Mucosa of descending colon (tissue), 3 donors: Measurements from ENCODE around the gene DSG3. TPM values are rescaled to one million over a fixed set of nuclear protein-coding genes. Genes with fewer than 3 reads are reported as not detected.
"Not testable (repeated sequence)": the region's sequence is repeated elsewhere in the genome, so short reads cannot be mapped to it uniquely, and the experiment has no call there.

Source experiments
- ATAC-seq: fragments of 200-7000 bp; cut with Tn5 transposase; one replicate; pipeline ENCODE4 v1.9.1; 2020; ENCODE audit warnings: mild to moderate bottlenecking, moderate library complexity
- DNase-seq, 3 donors: peaks; one replicate each; pipeline ENCODE4 v3.0.0-alpha.2; 2020
- H3K36me3 ChIP-seq: fragments of 200-600 bp; one replicate; pipeline ENCODE4 v1.8.0; 2021; ENCODE audit warnings: low read depth, mild to moderate bottlenecking
- H3K4me1 ChIP-seq: fragments of 200-600 bp; one replicate; pipeline ENCODE4 v1.8.0; 2021; ENCODE audit warnings: low read depth, mild to moderate bottlenecking
- H3K4me3 ChIP-seq: fragments of 200-600 bp; one replicate; pipeline ENCODE4 v1.8.0; 2021; ENCODE audit warnings: mild to moderate bottlenecking
- H3K9me3 ChIP-seq: fragments of 200-600 bp; one replicate; pipeline ENCODE4 v1.8.0; 2021; ENCODE audit warnings: mild to moderate bottlenecking
- intact Hi-C, 2 donors: fragments of 100-400 bp; cut with DNase I in 1 of 2; cut with micrococcal nuclease in 1 of 2; formaldehyde crosslinking; loops; one replicate each; pipeline versions ENCODE4 v1.11.0 to v1.11.1; 2022; cut with DNase I, micrococcal nuclease
- total RNA-seq, 3 donors: library from RNA; stranded (reverse); fragmentation: NEBNext Ultra II Directional in 2 of 3; extraction: Animal tissue kit (Norgen Biotek cat#: 25700) in 2 of 3; gene quantifications; one replicate each; pipeline versions ENCODE4 v1.2.1 to v1.2.4, GENCODE V29; 2021 to 2023
- TF ChIP-seq, protein P1 (sequence below): fragments of 200-600 bp; IDR thresholded peaks from one replicate; pipeline ENCODE4 v1.8.0; 2022; ENCODE audit warnings: antibody characterized with exemption, mild to moderate bottlenecking
- donor health status: DM: no; HTN: no; CAD: no; lungs with moderate emphysema.
- donor health status: DM: no; HTN: no; CAD: no.
- donor health status: DM: no; HTN: yes; CAD: no.

Gene DSG3
- total RNA-seq, 3 donors from 2014 or later: 0.06 to 1.0 (median 0.14) TPM

GRCh38 chr18:31491586-31491985 lies 44.0 kb downstream of the DSG3 start:
- no peaks in the 10 kb centered on the region for H3K36me3 ChIP-seq
- no peaks in the 10 kb centered on the region for H3K9me3 ChIP-seq
- no peak overlapping the region for H3K4me3 ChIP-seq
- H3K4me1 ChIP-seq: peaks cover 15% of the 10 kb centered on the region
- ATAC-seq (no peak), DNase-seq (no peak)
- TF ChIP-seq, protein P1, sequence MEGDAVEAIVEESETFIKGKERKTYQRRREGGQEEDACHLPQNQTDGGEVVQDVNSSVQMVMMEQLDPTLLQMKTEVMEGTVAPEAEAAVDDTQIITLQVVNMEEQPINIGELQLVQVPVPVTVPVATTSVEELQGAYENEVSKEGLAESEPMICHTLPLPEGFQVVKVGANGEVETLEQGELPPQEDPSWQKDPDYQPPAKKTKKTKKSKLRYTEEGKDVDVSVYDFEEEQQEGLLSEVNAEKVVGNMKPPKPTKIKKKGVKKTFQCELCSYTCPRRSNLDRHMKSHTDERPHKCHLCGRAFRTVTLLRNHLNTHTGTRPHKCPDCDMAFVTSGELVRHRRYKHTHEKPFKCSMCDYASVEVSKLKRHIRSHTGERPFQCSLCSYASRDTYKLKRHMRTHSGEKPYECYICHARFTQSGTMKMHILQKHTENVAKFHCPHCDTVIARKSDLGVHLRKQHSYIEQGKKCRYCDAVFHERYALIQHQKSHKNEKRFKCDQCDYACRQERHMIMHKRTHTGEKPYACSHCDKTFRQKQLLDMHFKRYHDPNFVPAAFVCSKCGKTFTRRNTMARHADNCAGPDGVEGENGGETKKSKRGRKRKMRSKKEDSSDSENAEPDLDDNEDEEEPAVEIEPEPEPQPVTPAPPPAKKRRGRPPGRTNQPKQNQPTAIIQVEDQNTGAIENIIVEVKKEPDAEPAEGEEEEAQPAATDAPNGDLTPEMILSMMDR: no peak
- intact Hi-C loops: no loop called here

GRCh38 chr18:31492671-31493070 lies 45.1 kb downstream of the DSG3 start:
- intact Hi-C loops: no loop called here
- Histone ChIP-seq H3K36me3 (no peaks in the 10 kb centered on the region), H3K9me3 (no peaks in the 10 kb centered on the region), H3K4me1 (peaks cover 19% of the 10 kb centered on the region), H3K4me3 (no peak overlapping the region)
- ATAC-seq (no peak), DNase-seq (no peak)
- TF ChIP-seq, protein P1: no peak

DNA sequence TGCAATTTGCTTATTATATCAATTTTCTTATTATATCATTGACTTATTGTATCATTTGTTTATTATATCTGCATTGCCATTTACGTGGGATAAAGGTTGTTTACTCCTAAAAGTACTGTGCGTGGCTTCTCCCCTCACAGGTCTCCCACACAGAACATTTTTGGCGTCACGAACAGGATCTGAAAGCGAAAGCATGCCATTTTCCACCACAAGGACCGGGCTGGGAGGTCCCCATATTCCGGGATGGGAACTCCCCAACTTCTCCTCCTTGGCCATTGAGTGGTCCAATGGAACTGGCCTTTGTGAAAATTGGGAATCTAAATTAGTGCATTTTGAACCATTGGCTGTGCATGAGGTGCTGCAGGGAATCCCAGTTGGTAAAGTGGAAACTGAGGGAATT lies 45.6 kb downstream of the DSG3 start:
- TF ChIP-seq, protein P1: no peak
- ATAC-seq (no peak), DNase-seq (no peak)
- peaks cover 19% of the 10 kb centered on the region for H3K4me1 ChIP-seq
- H3K36me3 ChIP-seq: no peaks in the 10 kb centered on the region
- H3K9me3 ChIP-seq: no peaks in the 10 kb centered on the region
- no peak overlapping the region for H3K4me3 ChIP-seq
- intact Hi-C loops: no loop called here

- TF ChIP-seq, protein P1: no peak
- no peak overlapping the region for H3K4me3 ChIP-seq
- DNase-seq: peak in 1 of 3 donors; percentile 43
- ATAC-seq: no peak
- no peaks in the 10 kb centered on the region for H3K36me3 ChIP-seq
- intact Hi-C loops: no loop called here
- H3K4me1 ChIP-seq: peaks cover 19% of the 10 kb centered on the region
- H3K9me3 ChIP-seq: no peaks in the 10 kb centered on the region
Observed at GRCh38 chr18:31493941-31494340, 46.4 kb downstream of the DSG3 start.

DNA sequence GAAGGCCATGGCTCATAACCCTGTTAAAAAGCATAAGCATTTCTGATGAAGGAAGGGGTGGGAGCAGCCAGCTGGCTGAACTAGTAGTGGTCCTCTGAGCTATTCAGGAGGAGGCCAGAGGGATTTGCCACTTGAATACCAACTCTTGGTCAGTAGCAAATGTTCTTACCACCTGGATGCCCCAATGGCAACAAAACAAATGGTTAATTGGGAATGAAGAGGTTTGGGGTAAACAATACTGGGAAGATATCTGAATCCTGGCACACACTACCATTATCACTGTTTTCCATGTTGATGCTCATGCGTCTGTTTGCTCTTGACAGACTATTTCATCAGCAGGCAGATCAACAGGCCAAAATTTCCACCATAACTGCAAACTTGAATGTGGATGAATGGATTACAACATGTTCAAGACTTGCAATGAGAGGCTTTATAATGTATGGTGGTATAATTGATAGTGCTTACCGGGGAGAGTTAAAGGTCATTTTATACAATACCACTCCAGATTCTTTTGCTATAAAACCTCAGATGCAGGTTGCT lies 47.2 kb downstream of the DSG3 start:
- H3K36me3 ChIP-seq, ATAC-seq, H3K9me3 ChIP-seq, H3K4me3 ChIP-seq, DNase-seq, intact Hi-C loops: not testable (repeated sequence)
- H3K4me1 ChIP-seq: peaks cover 19% of the 10 kb centered on the region

DNA sequence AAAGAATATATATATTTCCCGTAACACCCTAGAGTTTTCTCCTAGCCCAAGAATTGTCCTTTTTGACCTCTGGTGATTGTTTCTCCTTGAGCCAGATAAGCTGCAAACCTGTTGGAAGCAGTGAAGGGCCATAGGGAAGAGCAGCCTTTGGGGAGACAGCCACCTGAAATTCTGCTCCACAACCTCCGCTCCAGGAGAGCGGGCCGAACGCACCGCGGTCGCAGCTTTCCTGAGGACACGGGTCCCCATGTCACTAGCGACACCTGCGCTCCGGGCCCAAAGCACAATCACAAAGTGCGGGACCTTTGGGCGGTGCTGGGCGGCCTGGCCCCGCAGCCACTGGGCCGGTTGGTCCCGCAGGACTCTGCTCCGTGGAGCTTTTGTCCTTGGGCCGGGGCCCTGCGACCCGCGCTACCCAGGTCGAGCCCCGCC lies 49.9 kb downstream of the DSG3 start:
- Histone ChIP-seq H3K4me3 (peak overlapping the region; percentile 56), H3K36me3 (no peaks in the 10 kb centered on the region), H3K4me1 (peaks cover 17% of the 10 kb centered on the region), H3K9me3 (no peaks in the 10 kb centered on the region)
- no peak for DNase-seq
- ATAC-seq: peak; percentile 44
- intact Hi-C loops: no loop called here
- TF ChIP-seq, protein P1: no peak
